ENCODE data around the gene SLC27A5. TPM values are rescaled to one million over a fixed set of nuclear protein-coding genes. Genes with fewer than 3 reads are reported as not detected.

SLC27A5 gene
- total and polyA plus RNA-seq, 2 donors (not counting 3 experiments of a cell fraction or from before 2014, with no cell fraction given): 7.1 to 16.0 TPM

DNA sequence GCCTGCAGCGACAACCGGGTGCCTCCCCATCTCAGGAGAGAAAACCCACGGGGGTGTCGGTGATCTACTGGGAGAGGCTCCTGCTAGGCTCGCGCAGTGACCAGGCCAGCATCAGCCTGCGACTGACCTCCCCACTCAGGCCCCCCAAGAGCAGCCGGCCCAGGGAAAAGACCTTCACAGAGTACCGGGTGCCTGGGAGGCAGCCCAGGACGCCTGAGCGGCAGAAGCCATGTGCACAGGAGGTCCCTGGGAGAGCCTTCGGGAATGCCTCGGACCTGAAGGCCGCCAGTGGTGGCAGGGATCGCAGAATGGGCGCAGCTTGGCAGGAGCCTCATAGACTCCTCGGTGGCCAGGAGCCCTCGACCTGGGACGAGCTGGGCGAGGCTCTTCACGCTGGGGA lies 56.5 kb downstream of the SLC27A5 start:
- ChIA-PET CTCF (no interaction called here), POLR2A (no interaction called here)
- intact Hi-C loops (cut with micrococcal nuclease): no loop called here
- no peak overlapping the region for H3K4me3 ChIP-seq (replicated peaks in 1 of 3; ENCODE audit: insufficient read depth in 1 of 3, low read depth in 1 of 3, low read length in 3 of 3)
- no peaks in the 10 kb centered on the region for H3K9me1 ChIP-seq (replicated peaks; ENCODE audit: control insufficient read depth, extremely low read depth, insufficient read depth, low read length)
- no TSS peak for BruUV-seq (replicated peaks)
- H3K4me1 ChIP-seq (ENCODE audit: control insufficient read depth, extremely low read depth, insufficient read depth, low read length): peaks cover 3% of the 10 kb centered on the region
- H3K9me3 ChIP-seq (replicated peaks; ENCODE audit: control insufficient read depth, insufficient read depth, low read length): no peaks in the 10 kb centered on the region
- FAIRE-seq (no peak), DNase-seq (ENCODE audit: low read depth, low spot score) (no peak)
- H3K27ac ChIP-seq (ENCODE audit: insufficient read depth, low read depth, low read length): no peak overlapping the region
- no peaks in the 10 kb centered on the region for H4K20me1 ChIP-seq (replicated peaks; ENCODE audit: control insufficient read depth, extremely low read depth, insufficient read depth, low read length)
- H2AFZ ChIP-seq (ENCODE audit: low read depth, low read length): no peak overlapping the region
- H3K4me2 ChIP-seq (ENCODE audit: insufficient read depth, low read length): no peak overlapping the region
- dilution Hi-C loops (cut with MboI; ENCODE audit: extremely low pct_ligation_motif_present, low sequenced_read_pairs): no loop called here
- H3K9ac ChIP-seq (replicated peaks; ENCODE audit: extremely low read depth, insufficient read depth, low read length): no peak overlapping the region
- no peaks in the 10 kb centered on the region for H3K79me2 ChIP-seq (ENCODE audit: control insufficient read depth, insufficient read depth, low read length)
- peaks cover 0 to 12% of the 10 kb centered on the region in 2 experiments for H3K36me3 ChIP-seq (ENCODE audit: control insufficient read depth in 2 of 2, extremely low read depth in 1 of 2, insufficient read depth in 2 of 2, low read length in 2 of 2)
- TF ChIP-seq EZH2 (IDR thresholded peaks at IDR 0.05; ENCODE audit: borderline replicate concordance, low read depth, low read length, severe bottlenecking) (no peak), MAX (IDR thresholded peaks at IDR 0.05; ENCODE audit: insufficient read depth, insufficient read length) (no peak), POLR2AphosphoS5 (IDR thresholded peaks at IDR 0.05; ENCODE audit: insufficient read depth, low read depth, low read length) (no peak), JUN (IDR thresholded peaks at IDR 0.05; ENCODE audit: borderline replicate concordance, insufficient read depth, insufficient read length, low read depth) (no peak), FOS (IDR thresholded peaks at IDR 0.05; ENCODE audit: borderline replicate concordance, insufficient read depth, low read length) (no peak), POLR2A (IDR thresholded peaks at IDR 0.05; ENCODE audit: low read depth, low read length) (no peak), GATA2 (IDR thresholded peaks at IDR 0.05; ENCODE audit: insufficient read depth, insufficient read length, low read depth, low read length) (no peak), MYC (IDR thresholded peaks at IDR 0.05; ENCODE audit: low read depth, low read length) (no peak)
- TF ChIP-seq, protein P1, sequence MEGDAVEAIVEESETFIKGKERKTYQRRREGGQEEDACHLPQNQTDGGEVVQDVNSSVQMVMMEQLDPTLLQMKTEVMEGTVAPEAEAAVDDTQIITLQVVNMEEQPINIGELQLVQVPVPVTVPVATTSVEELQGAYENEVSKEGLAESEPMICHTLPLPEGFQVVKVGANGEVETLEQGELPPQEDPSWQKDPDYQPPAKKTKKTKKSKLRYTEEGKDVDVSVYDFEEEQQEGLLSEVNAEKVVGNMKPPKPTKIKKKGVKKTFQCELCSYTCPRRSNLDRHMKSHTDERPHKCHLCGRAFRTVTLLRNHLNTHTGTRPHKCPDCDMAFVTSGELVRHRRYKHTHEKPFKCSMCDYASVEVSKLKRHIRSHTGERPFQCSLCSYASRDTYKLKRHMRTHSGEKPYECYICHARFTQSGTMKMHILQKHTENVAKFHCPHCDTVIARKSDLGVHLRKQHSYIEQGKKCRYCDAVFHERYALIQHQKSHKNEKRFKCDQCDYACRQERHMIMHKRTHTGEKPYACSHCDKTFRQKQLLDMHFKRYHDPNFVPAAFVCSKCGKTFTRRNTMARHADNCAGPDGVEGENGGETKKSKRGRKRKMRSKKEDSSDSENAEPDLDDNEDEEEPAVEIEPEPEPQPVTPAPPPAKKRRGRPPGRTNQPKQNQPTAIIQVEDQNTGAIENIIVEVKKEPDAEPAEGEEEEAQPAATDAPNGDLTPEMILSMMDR (IDR thresholded peaks at IDR 0.05; ENCODE audit: extremely low read depth in 1 of 2, insufficient read depth in 1 of 2, low read depth in 1 of 2, low read length in 2 of 2): no peak
- no peaks in the 10 kb centered on the region for H3K27me3 ChIP-seq (ENCODE audit: control insufficient read depth in 2 of 2, insufficient read depth in 2 of 2, low read length in 2 of 2)

Measured in endothelial cell of umbilical vein (primary cell).